Measurements from ENCODE around the gene PRAC1.

PRAC1 gene

GRCh38 chr17:48746916-48747444, 24.7 kb upstream of the PRAC1 start:
- DNase-seq: peak; percentile 46

DNA sequence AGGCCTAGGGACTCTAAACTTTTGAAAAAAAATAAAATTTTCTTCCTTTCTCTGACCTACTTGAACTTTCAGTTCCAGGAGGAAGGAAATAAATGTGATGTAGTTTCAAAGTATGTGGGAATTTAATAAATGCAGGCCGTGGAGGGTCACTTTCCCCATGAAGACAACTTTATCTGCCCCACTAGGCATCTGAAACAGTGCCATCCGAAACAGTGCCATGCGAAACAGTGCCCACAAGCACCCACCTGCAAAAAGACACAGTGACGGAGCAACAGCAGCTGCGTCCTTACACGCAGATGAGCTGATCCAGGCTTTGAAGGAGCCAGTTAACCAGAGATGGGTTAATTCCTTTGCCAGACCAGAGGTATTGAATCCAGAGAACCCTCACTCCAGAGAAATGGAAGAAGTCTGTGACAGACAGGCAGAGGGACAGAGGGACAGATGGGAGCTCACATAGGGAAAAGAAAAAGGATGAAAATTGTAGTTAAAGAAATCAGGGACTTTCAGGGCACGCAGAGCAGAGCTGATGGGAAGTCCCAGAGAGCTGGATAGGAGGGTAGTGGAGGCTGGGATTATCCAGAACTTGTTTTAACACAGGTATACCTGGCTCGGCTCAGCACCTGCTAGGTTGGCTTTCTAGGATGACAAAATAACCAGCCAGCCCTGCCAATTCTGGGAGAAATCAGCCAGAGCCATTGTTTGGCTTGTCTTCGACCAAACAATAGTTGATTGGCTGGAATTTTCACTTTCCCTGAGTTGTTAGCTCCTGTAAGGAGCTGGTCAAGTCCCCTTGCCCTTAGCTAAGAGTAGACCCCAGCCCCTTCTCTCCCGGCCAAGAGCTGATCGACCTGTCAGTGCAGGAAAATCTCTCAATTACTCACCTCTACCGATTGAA, 23.3 kb upstream of the PRAC1 start:
- DNase-seq: peak; percentile 26

DNA sequence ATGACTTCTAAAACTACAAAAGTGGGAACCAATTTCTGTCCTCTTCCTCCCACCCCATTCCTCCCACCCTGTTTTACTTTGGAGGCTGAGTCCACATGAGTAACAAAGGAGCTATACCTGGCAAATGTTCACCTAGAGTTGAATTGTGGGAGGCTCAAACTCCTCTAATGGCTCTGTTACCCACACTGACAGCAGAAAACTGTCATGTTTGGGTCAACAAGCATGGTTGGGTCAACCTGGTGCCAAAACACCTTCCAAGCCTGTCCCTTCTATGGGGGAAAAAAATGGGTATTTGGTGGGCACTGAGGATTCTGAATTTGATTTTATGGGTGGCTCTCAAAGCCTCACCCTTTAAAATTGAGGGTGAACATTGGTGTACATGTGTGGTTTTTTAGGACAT, 18.2 kb upstream of the PRAC1 start:
- DNase-seq: peak; percentile 4

- DNase-seq: peak; percentile 53
Measured at GRCh38 chr17:48738803-48739526, 16.6 kb upstream of the PRAC1 start.

DNA sequence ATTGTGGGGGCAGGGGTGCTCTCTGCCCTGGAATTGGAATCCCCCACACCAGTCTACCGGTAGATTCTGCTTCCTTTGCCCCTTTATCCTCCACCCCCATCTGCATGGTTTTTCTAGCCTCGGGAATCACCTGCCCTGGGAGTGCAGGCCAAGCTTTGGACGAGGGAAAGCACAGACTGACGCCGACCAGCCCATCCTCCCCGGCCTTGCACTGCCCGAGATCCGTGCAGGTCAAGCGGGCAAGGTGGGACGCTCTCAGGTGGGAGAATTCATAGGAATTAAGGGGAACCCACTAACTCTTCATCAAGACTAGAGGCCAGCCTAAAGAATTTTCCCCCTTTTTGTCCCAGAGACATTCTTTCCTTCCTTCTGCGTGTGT, 16.1 kb upstream of the PRAC1 start:
- DNase-seq: no peak

DNA sequence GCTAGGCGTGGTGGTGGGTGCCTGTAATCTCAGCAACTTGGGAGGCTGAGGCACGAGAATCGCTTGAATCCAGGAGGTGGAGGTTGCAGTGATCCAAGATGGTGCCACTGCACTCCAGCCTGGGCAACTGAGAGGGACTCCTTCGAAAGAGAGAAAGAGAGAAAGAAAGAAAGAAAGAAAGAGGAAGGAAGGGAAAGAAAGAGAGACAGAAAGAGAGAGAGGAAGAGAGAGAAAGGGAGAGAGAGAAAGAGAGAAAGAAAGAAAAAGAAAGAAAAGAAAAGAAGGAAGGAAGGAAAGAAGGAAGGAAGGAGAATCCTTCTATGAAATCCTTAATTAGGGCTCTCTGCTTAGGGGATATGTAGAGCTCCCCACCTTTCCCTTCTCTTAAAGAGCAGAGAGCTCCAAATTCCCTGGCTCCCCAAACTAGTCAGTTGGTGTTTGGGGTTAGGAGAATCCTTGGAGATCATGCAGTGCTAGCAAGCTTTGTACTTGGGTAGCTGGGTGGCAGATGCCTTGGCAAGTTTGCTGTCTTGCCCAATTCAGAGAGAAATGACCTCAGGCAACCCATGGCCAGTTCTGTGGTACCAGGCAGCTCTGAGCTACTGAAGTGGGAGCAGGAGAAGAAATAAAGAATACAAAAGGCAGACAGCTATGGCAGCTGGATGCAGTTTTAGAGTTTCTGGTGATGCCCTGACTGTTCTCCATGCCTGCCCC, 15.2 kb upstream of the PRAC1 start:
- peak; percentile 9 for DNase-seq

DNA sequence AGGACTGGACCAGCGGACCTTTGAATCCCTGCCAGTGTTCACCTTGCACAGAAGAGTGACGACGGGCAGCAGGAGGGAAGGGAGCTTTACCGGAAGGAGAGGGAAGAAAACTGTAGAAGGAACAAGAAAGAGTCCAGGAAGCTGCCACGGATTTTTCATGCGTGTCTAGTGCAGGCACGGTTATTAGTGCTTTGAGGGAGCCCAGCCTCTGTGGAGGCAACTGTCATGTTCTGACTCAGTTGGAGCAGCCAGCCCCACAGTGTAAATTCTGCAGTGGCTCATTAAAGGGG, 12.7 kb upstream of the PRAC1 start:
- no peak for DNase-seq

- DNase-seq: no peak
Measured at GRCh38 chr17:48734333-48735061, 12.2 kb upstream of the PRAC1 start.

DNA sequence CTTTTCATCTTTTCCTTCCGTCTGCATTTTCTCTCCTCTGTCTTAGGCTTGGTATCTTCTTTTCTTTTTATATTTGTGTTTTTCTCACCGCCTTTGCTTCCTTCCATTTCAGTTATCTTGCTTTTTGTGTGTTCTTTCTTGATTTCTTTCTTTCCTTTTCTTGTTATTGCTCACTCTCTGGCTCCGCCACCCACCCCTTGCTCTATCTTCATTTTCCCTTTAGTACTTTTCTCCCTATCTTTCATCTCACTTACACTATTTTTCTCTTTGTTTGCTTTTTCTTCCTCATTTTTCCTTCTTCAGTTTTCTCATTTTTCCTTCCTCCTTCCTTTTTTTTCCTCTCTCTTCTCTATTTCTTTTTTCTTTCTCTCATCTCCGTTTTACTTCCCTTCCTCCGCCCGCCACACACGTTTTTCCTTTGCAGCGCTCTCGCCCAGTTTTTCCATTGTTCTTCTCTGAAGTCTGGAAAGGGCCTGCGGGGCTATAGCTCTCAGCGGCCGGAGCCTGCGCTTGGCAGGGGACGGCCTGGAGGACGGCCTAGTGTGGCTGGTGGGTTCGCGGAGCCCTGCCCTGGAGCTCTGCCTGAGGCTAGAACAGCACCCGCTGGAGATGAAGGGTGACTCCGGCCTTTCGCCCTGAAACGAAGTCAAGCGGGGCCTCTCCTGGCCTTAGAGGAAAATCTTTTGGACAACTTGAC, 11.5 kb upstream of the PRAC1 start:
- no peak for DNase-seq

DNA sequence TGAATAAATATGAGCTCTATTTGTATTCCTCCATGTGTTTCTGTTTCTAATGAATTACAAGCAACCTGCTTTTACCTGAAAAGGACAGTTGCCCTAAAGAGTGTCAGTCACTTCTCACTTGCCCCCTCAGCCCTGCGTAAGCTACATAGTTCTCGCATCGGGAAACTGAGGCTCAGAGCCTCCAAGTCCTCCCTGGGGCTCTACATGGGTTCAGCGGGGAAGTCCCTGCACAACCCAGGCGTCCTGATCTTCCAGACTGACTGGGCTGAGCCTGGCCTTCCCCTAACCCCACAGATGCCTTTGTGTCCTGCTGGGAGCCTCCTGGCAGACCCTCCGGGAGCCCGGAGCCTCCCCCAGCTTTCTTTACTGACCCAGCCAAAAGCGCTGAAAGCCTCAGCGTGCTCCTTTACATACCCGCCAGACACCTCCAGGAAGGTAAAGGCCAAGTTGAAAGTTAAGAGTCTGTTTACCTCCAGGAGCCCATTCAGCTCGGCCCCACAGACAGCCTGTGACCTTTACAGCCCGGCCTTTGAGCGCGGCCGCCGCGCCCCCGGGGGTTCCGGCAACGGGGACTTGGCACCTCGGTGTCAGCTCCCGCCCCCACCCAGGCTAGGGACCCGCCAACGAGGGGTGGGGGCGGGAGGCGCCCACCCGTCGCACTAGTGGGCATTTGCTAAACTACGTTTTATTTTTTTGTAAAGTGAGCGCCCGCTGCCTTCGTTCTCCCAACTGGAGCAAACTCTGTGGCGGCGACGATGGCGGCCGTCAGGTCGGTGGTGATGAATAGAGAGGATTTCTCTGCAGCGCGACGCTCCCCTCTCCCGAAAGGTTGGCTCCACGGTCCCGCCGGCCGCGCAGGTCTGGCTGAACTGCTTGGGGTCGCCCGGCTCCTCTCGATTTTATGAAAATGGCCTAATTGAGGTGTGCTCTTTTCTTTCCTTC, 10.6 kb upstream of the PRAC1 start:
- no peak for DNase-seq

DNA sequence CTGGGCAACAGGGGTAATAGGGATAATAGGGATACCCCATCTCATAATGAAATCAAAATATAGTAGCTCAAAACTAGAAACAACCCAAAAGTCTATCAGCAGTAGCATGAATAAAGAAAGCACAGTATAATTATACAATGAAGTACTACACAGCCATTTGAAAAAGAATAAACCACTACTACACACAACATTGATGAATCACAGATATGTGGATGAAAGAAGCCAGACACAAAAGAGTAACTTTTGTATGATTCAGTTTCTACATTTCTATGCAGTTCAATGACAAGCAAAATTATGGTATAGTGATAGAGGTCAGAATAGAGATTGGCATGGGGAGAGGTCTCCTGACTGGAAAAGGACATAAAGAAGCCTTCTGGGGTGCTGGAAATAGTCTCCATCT, 9.0 kb upstream of the PRAC1 start:
- DNase-seq: no peak

DNA sequence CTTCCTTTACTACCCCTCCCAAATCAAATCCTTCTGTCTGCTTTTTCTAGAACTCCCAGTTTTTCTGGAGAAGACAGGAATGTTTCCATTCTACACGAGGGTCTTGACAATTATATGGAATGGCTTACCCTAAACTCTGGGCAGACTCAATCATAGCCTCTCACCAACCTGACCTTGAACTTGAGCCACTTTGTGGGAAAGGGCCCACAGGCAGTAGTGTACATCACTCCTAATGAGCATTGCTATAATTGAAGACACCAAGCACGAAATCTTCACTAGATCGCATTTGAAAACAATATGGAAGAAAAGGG, 7.9 kb upstream of the PRAC1 start:
- DNase-seq: no peak

DNA sequence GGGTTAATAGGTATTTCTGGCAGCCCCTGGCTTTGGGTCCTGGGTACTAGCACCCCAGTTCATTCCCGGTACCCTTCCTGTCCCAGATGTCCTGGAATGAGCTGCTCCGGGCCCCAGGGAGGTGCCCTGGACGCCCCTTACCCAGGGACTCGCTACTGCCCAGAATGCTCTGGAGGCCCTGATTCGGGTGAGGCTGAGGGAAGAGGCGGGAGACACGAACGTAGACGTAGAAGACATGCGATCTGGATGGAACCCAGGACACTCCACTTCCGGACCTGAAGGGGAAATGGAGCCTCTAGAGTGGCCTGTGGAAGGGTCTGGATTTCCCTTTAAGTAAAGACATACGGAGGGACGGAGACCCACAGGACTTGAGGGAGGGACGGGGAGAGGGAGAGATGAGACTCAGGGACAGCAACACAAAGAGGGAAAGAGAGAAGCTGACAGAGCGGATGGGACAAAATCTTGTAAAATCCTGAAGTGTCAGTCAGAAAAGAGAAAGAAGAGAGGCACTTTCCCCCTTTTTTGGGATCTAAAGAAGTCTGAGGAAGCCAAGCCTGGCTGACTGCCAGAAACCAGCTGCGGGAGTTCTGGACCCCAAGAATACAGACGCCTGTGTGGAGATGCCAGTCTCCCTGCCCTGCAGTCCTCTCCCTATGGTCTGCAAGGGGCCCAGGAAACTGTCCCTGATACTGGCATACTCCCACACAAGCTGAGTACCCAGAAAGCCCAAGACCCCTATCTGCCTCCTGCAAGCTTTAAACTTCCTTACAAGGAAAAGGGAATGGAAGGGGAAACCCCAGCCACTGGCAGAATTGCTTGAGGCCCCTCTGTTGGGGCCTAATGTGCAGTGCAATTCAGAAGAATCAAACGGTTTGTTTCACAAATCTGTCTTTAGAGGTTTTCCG, 7.3 kb upstream of the PRAC1 start:
- peak; percentile 37 for DNase-seq

- DNase-seq: peak; percentile 66
Measured at GRCh38 chr17:48728232-48729231, 6.2 kb upstream of the PRAC1 start, which contains the start of gene HOXB13. Gene HOXB13 (minus strand): TSS chr17:48728750. CDS start chr17:48728593, 157 bp downstream.

DNA sequence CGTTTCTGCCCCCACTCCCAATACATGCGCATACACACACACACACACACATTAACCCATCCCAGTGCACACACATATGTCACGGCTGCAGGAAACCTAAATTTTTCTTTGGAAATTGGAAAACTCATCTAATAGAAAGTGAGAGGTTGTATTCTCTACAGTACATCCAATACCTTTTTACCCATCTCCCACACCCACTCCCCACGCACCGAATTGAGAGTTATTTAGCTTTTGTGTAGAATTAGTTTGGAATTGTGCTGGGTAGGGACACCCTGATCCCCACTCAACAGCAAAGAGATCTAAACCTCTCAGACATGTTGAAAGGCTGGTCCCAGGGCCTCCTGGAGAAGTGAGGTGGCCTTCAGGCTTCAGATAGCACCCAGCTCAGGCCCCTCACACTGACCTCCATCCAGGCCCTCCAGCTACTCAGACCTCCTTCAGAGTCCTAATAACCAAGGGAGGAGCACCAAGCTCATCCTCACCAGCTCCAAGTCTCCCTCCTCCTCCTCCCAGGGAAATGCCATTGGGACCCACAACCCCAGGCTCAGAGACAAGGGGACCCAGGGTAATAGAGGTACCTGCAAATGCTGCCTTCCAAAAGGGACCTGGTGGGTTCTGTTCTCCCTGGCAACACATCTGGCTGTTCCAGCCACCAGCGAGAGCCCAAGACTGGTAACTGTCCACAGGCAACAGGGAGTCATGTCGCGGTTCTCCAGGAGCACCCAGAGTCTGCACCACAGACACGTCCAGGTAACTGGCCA, 5.3 kb upstream of the PRAC1 start:
- no peak for DNase-seq

GRCh38 chr17:48726916-48727286, 4.6 kb upstream of the PRAC1 start:
- DNase-seq: no peak

GRCh38 chr17:48726114-48726915, 4.0 kb upstream of the PRAC1 start:
- no peak for DNase-seq

Data from retina (tissue), 1 donor.